GM19438 (cell line): Measurements from ENCODE around the gene MRO.

Experiments
- ATAC-seq: cut with Tn5 transposase; IDR thresholded peaks from one replicate; pipeline ENCODE4 v1.9.1; 2021; ENCODE audit warnings: low read depth; ENCODE audit not compliant: unreplicated experiment

MRO gene

DNA sequence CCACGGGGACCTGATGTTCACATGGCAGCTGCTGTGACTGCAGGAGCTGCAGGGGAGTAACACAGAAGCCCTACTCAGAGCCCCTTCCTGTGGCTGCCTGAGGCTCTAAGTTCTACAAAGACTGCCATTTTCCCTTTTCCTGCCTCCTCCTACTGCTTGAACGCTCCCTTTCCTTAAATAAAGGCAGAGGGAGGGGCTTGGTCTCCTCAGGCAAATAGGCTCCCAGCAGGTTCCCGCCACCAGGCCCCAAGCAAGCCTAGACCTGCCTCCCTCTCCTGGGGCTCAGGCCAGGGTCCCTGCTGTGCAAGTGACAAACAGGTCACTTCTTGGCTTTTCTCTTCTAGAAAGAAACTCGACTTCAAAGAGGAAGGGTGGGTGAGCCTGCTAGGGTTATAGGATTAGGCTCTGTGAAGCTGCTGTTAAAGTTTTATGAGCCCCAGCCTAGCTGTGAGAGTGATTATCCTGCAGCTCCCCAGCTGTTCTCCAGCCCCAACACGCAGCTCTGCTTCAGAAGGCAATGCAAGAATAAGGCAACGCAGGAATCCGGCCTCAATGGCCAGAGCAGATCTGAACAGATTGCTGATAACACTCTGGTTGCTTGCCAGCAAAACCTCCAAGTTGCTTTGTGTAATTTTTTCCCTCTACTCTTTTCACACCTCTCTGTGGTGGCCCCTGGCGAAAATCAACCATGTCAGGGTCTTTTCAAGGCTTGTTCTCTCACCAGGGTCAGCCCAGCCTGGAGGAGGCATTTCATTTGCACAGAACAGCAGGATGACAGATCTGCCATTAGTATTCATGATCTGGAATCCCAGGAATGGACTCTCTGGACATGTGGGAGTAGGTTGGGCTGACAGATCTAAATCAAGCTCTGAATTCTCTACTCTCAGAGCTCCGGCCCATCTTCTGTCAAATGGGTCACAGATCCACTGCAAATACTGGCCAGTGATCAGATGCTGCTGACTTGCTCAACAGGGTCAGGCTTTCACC, 71.3 kb downstream of the MRO start:
- ATAC-seq, result no peak

DNA sequence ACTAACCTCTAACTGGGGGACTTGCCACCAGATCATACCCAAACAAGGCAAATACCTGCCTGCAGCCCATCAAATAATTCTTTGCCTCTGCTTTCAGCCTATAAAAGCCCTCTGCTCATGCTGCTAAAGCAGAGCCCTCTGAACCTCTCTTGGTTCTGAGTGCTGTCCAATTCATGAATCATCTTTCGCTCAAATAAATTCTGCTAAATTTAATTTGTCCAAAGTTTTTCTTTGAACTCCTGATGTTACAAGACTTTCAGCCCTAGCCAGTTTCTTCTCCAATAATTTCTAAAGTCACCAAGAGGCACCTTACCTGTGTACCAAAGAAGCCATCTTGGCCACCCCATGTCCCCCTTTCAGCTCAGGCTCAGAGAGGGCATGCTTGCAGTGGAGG, 72.0 kb downstream of the MRO start:
- no peak for ATAC-seq

DNA sequence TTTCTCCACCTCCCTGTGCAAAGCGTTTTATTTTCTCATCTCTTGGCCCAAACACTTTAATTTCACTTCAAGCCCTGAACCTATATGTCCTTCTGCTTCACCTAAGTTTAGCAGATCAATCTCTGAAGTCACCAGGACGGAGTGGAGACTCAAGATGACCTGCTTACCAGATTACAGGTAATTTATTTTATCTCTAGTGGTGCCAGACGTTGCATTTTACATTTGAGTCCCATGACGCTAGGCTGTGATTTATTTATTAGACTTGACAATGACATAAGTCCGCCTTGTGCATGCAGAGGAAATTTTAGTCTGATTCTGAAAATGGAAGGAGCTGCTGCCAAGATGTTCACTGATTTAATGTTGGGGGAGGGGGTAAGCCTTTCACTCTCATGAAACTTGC, 73.9 kb downstream of the MRO start:
- no peak for ATAC-seq
